ENCODE results near the gene C10orf143.
A peak's percentile ranks its signal among the peaks of the same experiment; 100 is the strongest.

C10orf143 gene

DNA sequence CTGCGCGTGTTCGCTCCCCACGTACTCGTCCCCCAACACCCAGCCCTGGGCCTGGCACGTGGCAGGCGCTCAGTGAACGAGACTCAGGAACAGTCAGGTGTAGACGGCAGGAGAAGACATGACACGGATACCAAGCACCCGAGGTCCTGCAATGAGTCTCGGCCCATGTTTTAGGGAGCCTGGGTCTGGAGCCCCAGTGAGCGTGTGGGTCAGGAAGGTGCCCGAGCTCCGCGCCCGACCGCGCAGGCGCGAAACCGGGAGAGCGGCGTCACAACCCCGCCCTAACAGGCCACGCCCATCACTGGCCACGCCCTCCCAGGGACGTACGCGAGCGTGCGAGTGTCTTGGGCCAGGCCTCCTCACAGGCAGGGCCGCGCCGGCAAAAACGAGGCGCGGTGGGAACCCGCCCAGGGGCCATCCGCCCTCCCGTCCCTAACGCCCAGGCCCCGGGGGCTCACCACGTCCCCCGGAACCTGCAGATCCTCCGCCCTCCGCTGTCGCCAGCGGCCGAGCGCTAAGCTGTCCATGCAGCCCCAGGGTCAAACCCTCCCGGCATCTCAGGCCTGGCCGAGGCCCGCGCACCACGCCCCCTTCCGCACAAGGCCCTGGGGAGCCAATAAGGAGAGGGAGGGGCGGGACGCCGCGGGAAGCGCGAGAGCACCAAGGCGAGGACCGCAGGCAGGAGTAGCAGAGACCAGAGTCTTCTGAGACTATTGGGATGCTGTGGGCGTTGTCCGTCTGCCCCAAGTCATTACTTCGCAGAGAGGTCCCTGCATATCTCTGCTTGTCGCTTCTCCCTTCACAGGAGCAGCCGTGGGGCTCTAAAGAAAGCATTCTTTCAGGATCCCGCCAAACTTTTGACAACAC, at the start of gene C10orf143:
Gene C10orf143 (minus strand): TSS at position 585 of the 867 bp plus-strand sequence. CDS start 58 bp downstream, at position 527.
- DNase-seq (ENCODE audit: low read depth): peak; percentile 98
- H3K4me3 ChIP-seq (ENCODE audit: low read length): peak within 1 kb of the TSS; percentile 95
- no peak for TF ChIP-seq CTCF (conservative IDR thresholded peaks at IDR 0.05; ENCODE audit: low read length)

GRCh38 chr10:130159192-130159794, 48.7 kb upstream of the C10orf143 start:
- no peak for DNase-seq (ENCODE audit: low read depth)
- TF ChIP-seq CTCF (conservative IDR thresholded peaks at IDR 0.05; ENCODE audit: low read length): no peak

DNA sequence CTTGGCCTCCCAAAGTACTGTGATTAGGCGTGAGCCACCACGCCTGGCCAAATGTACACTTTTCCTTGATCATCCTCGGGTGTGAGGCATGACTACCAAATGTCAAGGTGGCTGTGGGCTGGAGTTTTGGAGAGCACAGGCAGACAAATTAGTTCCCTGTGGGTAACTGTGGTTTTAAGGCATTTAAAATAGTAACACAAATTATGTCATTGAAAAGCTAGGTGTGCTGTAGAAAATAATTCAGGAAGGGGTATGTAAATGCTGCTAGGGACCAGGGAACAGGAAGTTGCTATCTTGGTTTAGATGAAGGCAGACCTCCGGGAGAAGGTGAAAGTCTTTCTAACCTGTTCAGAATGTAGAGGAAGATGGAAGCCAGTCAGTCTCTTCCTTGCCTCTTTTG, 35.4 kb upstream of the C10orf143 start:
- H3K4me3 ChIP-seq (ENCODE audit: low read length): no peak overlapping the region
- DNase-seq (ENCODE audit: low read depth): no peak
- TF ChIP-seq CTCF (conservative IDR thresholded peaks at IDR 0.05; ENCODE audit: low read length): no peak

More at GRCh38 chr10:130159192-130159794, 48.7 kb upstream of the C10orf143 start:
- H3K4me3 ChIP-seq (ENCODE audit: low read length): no peak overlapping the region

DNA sequence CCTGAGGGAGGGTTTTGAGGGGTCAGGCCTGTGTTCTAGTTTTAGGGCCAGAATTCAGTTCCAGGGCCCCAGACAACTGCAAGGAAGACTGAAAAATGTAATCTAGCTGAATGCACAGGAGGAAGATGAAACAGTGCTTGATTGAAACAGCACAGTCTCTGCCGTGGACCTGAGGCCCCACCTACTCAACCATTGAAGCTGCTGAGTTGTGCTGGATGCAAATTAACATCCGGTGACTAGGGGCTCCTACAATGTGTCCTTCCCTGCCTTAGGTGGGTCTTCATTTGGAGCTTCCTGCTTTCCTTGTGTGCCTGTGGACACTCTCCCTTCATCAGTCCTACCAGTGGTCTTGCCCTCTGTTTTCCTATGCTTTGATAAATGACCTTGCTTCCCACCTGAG, 31.2 kb upstream of the C10orf143 start:
- TF ChIP-seq CTCF (conservative IDR thresholded peaks at IDR 0.05; ENCODE audit: low read length): no peak
- no peak overlapping the region for H3K4me3 ChIP-seq (ENCODE audit: low read length)
- no peak for DNase-seq (ENCODE audit: low read depth)

- TF ChIP-seq CTCF (conservative IDR thresholded peaks at IDR 0.05; ENCODE audit: low read length): no peak
- H3K4me3 ChIP-seq (ENCODE audit: low read length): no peak overlapping the region
- peak; percentile 20 for DNase-seq (ENCODE audit: low read depth)
These were observed 30.8 kb upstream of the C10orf143 start for GRCh38 chr10:130141460-130141859.

DNA sequence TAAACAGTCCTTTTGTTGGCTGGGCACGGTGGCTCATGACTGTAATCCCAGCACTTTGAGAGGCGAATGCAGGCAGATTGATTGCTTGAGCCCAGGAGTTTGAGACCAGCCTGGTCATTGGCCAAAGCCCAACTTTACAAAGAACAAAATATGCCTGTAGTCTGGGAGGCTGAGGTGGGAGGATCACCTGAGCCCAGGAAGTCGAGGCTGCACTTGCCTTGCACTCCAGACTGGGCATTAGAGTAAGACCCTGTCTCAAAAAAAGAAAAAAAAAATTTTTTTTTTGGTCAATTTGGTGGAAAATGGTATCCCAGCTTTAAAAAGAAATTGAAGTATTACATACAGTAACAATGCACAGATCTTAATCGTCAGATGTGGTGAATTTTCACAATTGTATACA, 30.4 kb upstream of the C10orf143 start:
- H3K4me3 ChIP-seq (ENCODE audit: low read length): no peak overlapping the region
- TF ChIP-seq CTCF (conservative IDR thresholded peaks at IDR 0.05; ENCODE audit: low read length): no peak
- no peak for DNase-seq (ENCODE audit: low read depth)

- DNase-seq (ENCODE audit: low read depth): no peak
- no peak for TF ChIP-seq CTCF (conservative IDR thresholded peaks at IDR 0.05; ENCODE audit: low read length)
- no peak overlapping the region for H3K4me3 ChIP-seq (ENCODE audit: low read length)
These were observed 29.8 kb upstream of the C10orf143 start for GRCh38 chr10:130140425-130140824.

All from AG10803 (cell line).